HCT116 (cell line): ENCODE data around the gene BCKDK. TPM values are rescaled to one million over a fixed set of nuclear protein-coding genes. Genes with fewer than 3 reads are reported as not detected.

Experiments
- ATAC-seq: fragments of 200-7000 bp; cut with Tn5 transposase; 2 replicates; pipeline ENCODE4 v1.9.1; 2020; ENCODE audit warnings: mild to moderate bottlenecking, moderate library complexity
- BruUV-seq: library from RNA; stranded (reverse); fragments of 400-500 nt; replicated peaks from 2 replicates; lab custom pipeline; 2021; lab: Mats Ljungman, UMichigan
- CTCF ChIA-PET: fragments of 300-600 bp; sonication (Branson Sonifier 250); formaldehyde crosslinking; loops from one replicate; lab custom pipeline; 2021; ENCODE audit warnings: antibody characterized with exemption; lab: Charles Lee
- POLR2A ChIA-PET: fragments of 300-600, 350-600 bp; sonication (Branson Sonifier 250); formaldehyde crosslinking; loops from one replicate; lab custom pipeline; 2021; ENCODE audit warnings: antibody characterized with exemption; lab: Charles Lee
- RAD21 ChIA-PET, 2 experiments: fragments of 300-600 bp; sonication (Branson Sonifier 250); formaldehyde crosslinking; loops; one replicate each; lab custom pipeline; 2023; ENCODE audit warnings: low total read pairs in 2 of 2; ENCODE audit not compliant: uncharacterized antibody in 2 of 2, unreplicated experiment in 2 of 2, low non-redundant PET in 1 of 2; lab: Charles Lee
- DNase-seq: peaks from one replicate; pipeline ENCODE4 v3.0.0-alpha.2; 2010; ENCODE audit warnings: low read depth, low spot score
- H2AFZ ChIP-seq: fragments of 200-600 bp; shearing (Covaris generic), sonication (generic); 2 replicates; pipeline ENCODE4 v1.6.1; 2017; ENCODE audit warnings: low read depth, mixed run types, mixed read lengths, antibody characterized with exemption, low read length; ENCODE audit not compliant: poor library complexity, severe bottlenecking
- H3K27ac ChIP-seq: 2 replicates; pipeline ENCODE4 v1.5.1; 2012; ENCODE audit warnings: low read depth, low read length
- H3K27me3 ChIP-seq: fragments of 200-600 bp; sonication (generic); 2 replicates; pipeline ENCODE4 v1.6.1; 2016; ENCODE audit warnings: mixed run types, low read length, mixed read lengths; ENCODE audit not compliant: insufficient read depth
- H3K36me3 ChIP-seq, 2 experiments: fragments of 200-500 bp in 1 of 2; fragments of 200-600 bp in 1 of 2; sonication (Bioruptor generic) in 1 of 2; sonication (generic) in 1 of 2; 2 replicates each; pipeline versions ENCODE4 v1.5.1 to v1.6.1; 2014 to 2016; ENCODE audit warnings: low read length in 2 of 2, inconsistent platforms in 1 of 2, mixed read lengths in 1 of 2, mixed run types in 1 of 2; ENCODE audit not compliant: insufficient read depth in 2 of 2, control insufficient read depth in 1 of 2
- H3K4me1 ChIP-seq, 2 experiments: fragments of 200-600 bp in 1 of 2; sonication (generic) in 1 of 2; 2 replicates each; pipeline versions ENCODE4 v1.5.1 to v1.6.1; 2012 to 2017; ENCODE audit warnings: low read length in 2 of 2, inconsistent platforms in 1 of 2, mild to moderate bottlenecking in 1 of 2, mixed read lengths in 1 of 2, mixed run types in 1 of 2, moderate library complexity in 1 of 2; ENCODE audit not compliant: insufficient read depth in 2 of 2, control insufficient read depth in 1 of 2
- H3K4me2 ChIP-seq: fragments of 200-600 bp; sonication (generic); 2 replicates; pipeline ENCODE4 v1.6.1; 2017; ENCODE audit warnings: mixed run types, low read length, mixed read lengths
- H3K4me3 ChIP-seq, 2 experiments: fragments of 200-600 bp in 1 of 2; sonication (generic) in 1 of 2; replicated peaks in 1 of 2; 2 replicates each; pipeline ENCODE4 v1.5.1; 2011 to 2016; ENCODE audit warnings: low read length in 2 of 2, control low read depth in 1 of 2, low read depth in 1 of 2, mild to moderate bottlenecking in 1 of 2, mixed read lengths in 1 of 2, mixed run types in 1 of 2
- H3K79me2 ChIP-seq: fragments of 200-600 bp; sonication (generic); 2 replicates; pipeline ENCODE4 v1.6.1; 2017; ENCODE audit warnings: mild to moderate bottlenecking, mixed run types, low read length, moderate library complexity, mixed read lengths; ENCODE audit not compliant: insufficient read depth
- H3K9ac ChIP-seq: fragments of 200-600 bp; sonication (generic); 2 replicates; pipeline ENCODE4 v1.6.1; 2016; ENCODE audit warnings: low read length, mixed read lengths
- H3K9me2 ChIP-seq: fragments of 200-600 bp; sonication (generic), shearing (Covaris generic); 2 replicates; pipeline ENCODE4 v1.6.1; 2017; ENCODE audit warnings: mixed run types, mild to moderate bottlenecking, moderate library complexity; ENCODE audit not compliant: insufficient read depth
- H3K9me3 ChIP-seq, 2 experiments: fragments of 200-500 bp in 1 of 2; fragments of 200-600 bp in 1 of 2; sonication (Bioruptor generic) in 1 of 2; sonication (generic) in 1 of 2; 2 replicates each; pipeline ENCODE4 v1.6.1; 2014 to 2017; ENCODE audit warnings: low read length in 2 of 2, mixed read lengths in 2 of 2, inconsistent platforms in 1 of 2, low read depth in 1 of 2, mild to moderate bottlenecking in 1 of 2, mixed run types in 1 of 2, moderate library complexity in 1 of 2; ENCODE audit not compliant: control insufficient read depth in 1 of 2, insufficient read depth in 1 of 2
- H4K20me1 ChIP-seq: fragments of 200-600 bp; sonication (generic), shearing (Covaris generic); 2 replicates; pipeline ENCODE4 v1.6.1; 2017; ENCODE audit warnings: mixed run types, mild to moderate bottlenecking, moderate library complexity; ENCODE audit not compliant: insufficient read depth
- EGR1 ChIP-seq: IDR thresholded peaks from 2 replicates; pipeline ENCODE4 v1.6.1; 2012; ENCODE audit warnings: low read depth
- FOSL1 ChIP-seq: IDR thresholded peaks from 2 replicates; pipeline ENCODE4 v1.6.1; 2012; ENCODE audit warnings: low read depth
- RAD21 ChIP-seq: IDR thresholded peaks from 2 replicates; pipeline ENCODE4 v1.6.1; 2012; ENCODE audit warnings: low read depth, mild to moderate bottlenecking
- SP1 ChIP-seq: IDR thresholded peaks from 2 replicates; pipeline ENCODE4 v1.6.1; 2012; ENCODE audit warnings: low read depth
- TCF7L2 ChIP-seq: IDR thresholded peaks from 2 replicates; pipeline ENCODE4 v1.7.0; 2011; ENCODE audit warnings: borderline replicate concordance, inconsistent platforms; ENCODE audit not compliant: insufficient read depth, insufficient read length; ENCODE audit errors: extremely low read depth
- YY1 ChIP-seq: IDR thresholded peaks from 2 replicates; pipeline ENCODE4 v1.6.1; 2011; ENCODE audit warnings: low read length, low read depth, moderate library complexity, mild to moderate bottlenecking; ENCODE audit not compliant: insufficient replicate concordance; ENCODE audit errors: extremely low read depth
- ZBTB33 ChIP-seq: IDR thresholded peaks from 2 replicates; pipeline ENCODE4 v1.6.1; 2011; ENCODE audit warnings: mild to moderate bottlenecking, low read length, moderate library complexity; ENCODE audit not compliant: insufficient replicate concordance; ENCODE audit errors: extremely low read depth
- ZFX ChIP-seq: fragments of 450-650 bp; IDR thresholded peaks from 2 replicates; pipeline ENCODE4 v1.6.1; 2017
- intact Hi-C: fragments of 100-400 bp; cut with micrococcal nuclease; formaldehyde crosslinking; loops from 2 replicates; pipeline ENCODE4 v1.10.0; 2022
- total RNA-seq: library from RNA; stranded (reverse); gene quantifications from one replicate; pipeline ENCODE4 v1.2.1, GENCODE V29; 2021; ENCODE audit not compliant: unreplicated experiment
- TF ChIP-seq, protein P1 (sequence below): IDR thresholded peaks from 2 replicates; pipeline ENCODE4 v1.6.1; 2012; ENCODE audit warnings: low read depth
- TF ChIP-seq, protein P2 (sequence below): IDR thresholded peaks from 2 replicates; pipeline ENCODE4 v1.6.1; 2012

BCKDK gene
- total RNA-seq, 1 experiment from 2014 or later, result 60.7 TPM

GRCh38 chr16:31109622-31110021, 1.4 kb downstream of the BCKDK start:
- CTCF ChIA-PET, result interaction anchor here (1.4 kb wide), 1 partner anchor 124 kb away, joined by 3 read pairs; the partner anchor contains the start of gene HSD3B7
- Histone ChIP-seq H3K4me3 (peak overlapping the region in 1 of 2 experiments; percentile 83; a peak in 2 of 4 replicates), H3K9me3 (no peaks in the 10 kb centered on the region)
- RAD21 ChIA-PET, result no interaction called here
- intact Hi-C loops, result loop anchor here (5.0 kb wide), 1 partner anchor 333 kb away; the partner anchor contains the start of gene ZNF843
- TF ChIP-seq FOSL1 (no peak), ZBTB33 (no peak), EGR1 (no peak), ZFX (no peak), RAD21 (no peak), YY1 (no peak), SP1 (no peak), TCF7L2 (no peak)
- TF ChIP-seq, protein P1, sequence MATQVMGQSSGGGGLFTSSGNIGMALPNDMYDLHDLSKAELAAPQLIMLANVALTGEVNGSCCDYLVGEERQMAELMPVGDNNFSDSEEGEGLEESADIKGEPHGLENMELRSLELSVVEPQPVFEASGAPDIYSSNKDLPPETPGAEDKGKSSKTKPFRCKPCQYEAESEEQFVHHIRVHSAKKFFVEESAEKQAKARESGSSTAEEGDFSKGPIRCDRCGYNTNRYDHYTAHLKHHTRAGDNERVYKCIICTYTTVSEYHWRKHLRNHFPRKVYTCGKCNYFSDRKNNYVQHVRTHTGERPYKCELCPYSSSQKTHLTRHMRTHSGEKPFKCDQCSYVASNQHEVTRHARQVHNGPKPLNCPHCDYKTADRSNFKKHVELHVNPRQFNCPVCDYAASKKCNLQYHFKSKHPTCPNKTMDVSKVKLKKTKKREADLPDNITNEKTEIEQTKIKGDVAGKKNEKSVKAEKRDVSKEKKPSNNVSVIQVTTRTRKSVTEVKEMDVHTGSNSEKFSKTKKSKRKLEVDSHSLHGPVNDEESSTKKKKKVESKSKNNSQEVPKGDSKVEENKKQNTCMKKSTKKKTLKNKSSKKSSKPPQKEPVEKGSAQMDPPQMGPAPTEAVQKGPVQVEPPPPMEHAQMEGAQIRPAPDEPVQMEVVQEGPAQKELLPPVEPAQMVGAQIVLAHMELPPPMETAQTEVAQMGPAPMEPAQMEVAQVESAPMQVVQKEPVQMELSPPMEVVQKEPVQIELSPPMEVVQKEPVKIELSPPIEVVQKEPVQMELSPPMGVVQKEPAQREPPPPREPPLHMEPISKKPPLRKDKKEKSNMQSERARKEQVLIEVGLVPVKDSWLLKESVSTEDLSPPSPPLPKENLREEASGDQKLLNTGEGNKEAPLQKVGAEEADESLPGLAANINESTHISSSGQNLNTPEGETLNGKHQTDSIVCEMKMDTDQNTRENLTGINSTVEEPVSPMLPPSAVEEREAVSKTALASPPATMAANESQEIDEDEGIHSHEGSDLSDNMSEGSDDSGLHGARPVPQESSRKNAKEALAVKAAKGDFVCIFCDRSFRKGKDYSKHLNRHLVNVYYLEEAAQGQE, result no peak
- TF ChIP-seq, protein P2, sequence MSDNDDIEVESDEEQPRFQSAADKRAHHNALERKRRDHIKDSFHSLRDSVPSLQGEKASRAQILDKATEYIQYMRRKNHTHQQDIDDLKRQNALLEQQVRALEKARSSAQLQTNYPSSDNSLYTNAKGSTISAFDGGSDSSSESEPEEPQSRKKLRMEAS, result no peak
- TF ChIP-seq, all 23 proteins: peak for 0
- H3K4me2 ChIP-seq, result peak overlapping the region; percentile 83
- no peaks in the 10 kb centered on the region for H3K27me3 ChIP-seq
- H3K9me2 ChIP-seq, result no peaks in the 10 kb centered on the region
- H3K9ac ChIP-seq, result no peak overlapping the region; the same call in 1 of the 2 replicates
- POLR2A ChIA-PET, result no interaction called here
- DNase-seq, result no peak
- ATAC-seq, result no peak
- H4K20me1 ChIP-seq, result no peaks in the 10 kb centered on the region
- peaks cover 21% of the 10 kb centered on the region for H3K79me2 ChIP-seq
- H3K4me1 ChIP-seq, result peaks cover 10 to 37% of the 10 kb centered on the region in 2 experiments; a peak in 3 of 4 replicates
- BruUV-seq, result no TSS peak
- no peak overlapping the region for H3K27ac ChIP-seq
- H2AFZ ChIP-seq, result no peak overlapping the region
- H3K36me3 ChIP-seq, result peaks cover 14 to 39% of the 10 kb centered on the region in 2 experiments
